GM19035 (cell line): ENCODE data around the gene PLPPR3.

Experiments
- ATAC-seq: cut with Tn5 transposase; IDR thresholded peaks from one replicate; pipeline ENCODE4 v1.9.1; 2021; ENCODE audit not compliant: unreplicated experiment

The PLPPR3 gene

DNA sequence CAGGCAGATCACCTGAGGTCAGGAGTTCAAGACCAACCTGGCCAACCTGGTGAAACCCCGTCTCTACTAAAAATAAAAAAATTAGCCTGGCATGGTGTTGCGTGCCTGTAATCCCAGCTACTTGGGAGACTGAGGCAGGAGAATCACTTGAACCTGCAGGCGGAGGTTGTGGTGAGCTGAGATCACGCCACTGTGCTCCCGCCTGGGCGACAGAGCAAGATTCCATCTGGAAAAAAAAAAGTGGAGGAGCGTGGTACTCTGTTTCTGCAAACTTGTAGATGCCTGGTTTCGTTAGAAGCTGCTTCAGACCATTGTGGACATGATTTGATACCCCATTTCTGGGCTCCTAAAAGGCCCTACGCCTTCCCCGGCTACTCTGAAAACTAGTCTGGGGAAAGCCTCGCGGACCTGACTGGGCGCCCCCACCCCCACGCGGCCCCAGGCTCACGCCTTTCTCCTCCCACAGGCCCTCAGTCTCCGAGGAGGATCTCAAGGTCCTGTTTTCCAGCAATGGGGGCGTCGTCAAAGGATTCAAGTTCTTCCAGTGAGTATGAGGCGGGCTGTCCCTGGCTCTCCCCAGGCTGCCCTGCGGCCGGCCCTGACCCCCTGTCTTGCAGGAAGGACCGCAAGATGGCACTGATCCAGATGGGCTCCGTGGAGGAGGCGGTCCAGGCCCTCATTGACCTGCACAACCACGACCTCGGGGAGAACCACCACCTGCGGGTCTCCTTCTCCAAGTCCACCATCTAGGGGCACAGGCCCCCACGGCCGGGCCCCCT is 11.5 kb downstream of the PLPPR3 start:
- no peak for ATAC-seq

DNA sequence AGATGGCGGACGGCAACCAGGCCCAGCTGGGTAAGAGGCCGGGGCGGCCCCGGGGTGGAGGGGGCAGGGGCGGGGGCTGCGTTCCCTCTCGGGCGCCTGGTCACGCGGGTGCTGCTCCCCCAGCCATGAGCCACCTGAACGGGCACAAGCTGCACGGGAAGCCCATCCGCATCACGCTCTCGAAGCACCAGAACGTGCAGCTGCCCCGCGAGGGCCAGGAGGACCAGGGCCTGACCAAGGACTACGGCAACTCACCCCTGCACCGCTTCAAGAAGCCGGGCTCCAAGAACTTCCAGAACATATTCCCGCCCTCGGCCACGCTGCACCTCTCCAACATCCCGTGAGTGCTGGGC is 13.4 kb downstream of the PLPPR3 start:
- ATAC-seq = no peak

GRCh38 chr19:807627-808422 is 13.9 kb downstream of the PLPPR3 start:
- ATAC-seq = no peak

GRCh38 chr19:806815-807421 is 14.8 kb downstream of the PLPPR3 start:
- no peak for ATAC-seq

- no peak for ATAC-seq
These were observed 15.9 kb downstream of the PLPPR3 start for GRCh38 chr19:805600-806550.

DNA sequence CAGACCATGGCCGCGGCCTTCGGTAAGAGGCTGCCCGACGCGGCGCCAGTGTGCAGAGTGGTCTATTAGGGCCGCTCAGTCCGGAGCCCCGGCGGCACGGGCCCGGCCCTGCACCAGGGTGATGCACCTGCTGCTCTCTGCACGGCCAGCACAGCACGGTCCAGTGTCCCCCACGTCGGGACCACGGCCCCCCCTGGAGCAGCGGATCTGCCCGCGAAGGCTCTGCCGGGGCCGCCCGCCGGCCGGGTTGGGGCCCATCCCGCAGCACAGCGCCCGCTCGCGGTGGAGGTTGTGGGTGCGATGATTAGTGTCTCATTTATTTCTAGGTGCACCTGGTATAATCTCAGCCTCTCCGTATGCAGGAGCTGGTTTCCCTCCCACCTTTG is 16.6 kb downstream of the PLPPR3 start:
- no peak for ATAC-seq

DNA sequence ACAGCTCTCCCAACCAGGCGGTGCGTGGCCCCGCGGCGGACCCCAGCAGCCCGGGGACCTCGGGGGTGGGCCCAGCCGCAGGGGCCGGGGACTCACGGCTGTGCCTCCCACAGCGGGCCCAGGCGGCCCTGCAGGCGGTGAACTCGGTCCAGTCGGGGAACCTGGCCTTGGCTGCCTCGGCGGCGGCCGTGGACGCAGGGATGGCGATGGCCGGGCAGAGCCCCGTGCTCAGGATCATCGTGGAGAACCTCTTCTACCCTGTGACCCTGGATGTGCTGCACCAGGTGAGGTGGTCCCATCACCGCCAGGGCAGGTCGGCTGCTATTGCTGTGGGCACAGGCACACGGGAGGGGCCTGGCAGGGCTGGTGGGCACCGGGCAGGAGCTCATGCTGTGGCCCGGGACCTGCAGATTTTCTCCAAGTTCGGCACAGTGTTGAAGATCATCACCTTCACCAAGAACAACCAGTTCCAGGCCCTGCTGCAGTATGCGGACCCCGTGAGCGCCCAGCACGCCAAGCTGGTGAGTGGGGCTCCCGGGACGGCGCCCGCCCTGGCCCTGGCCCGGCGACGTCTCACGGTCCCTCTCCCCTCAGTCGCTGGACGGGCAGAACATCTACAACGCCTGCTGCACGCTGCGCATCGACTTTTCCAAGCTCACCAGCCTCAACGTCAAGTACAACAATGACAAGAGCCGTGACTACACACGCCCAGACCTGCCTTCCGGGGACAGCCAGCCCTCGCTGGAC is 17.2 kb downstream of the PLPPR3 start:
- no peak for ATAC-seq

GRCh38 chr19:803686-804418 is 17.9 kb downstream of the PLPPR3 start:
- no peak for ATAC-seq

DNA sequence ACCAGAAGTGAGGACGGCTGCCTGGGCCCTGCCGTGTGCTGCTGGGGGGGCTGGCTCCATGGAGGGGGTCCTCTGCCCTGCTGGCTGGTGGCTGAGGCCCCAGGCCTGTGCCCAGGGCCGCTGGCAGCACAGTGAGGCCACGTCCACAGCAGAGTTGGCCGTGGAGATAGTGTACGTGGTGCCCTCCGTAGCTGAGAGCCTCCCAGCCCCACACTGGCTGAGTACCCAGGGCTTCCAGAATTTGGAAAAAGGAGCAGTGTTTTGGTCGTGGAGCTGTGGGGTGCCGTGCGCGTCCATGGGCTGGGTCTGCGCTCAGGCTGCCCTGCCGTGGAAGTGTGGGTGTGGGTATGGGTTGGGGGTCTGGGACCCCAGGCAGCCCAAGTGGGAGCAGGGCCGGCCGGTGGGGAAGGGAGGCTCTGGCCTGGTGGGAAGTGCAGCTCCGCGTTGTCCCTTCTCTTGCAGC is 18.6 kb downstream of the PLPPR3 start:
- ATAC-seq = no peak

- ATAC-seq = no peak
These were observed 19.2 kb downstream of the PLPPR3 start for GRCh38 chr19:802498-803098.

DNA sequence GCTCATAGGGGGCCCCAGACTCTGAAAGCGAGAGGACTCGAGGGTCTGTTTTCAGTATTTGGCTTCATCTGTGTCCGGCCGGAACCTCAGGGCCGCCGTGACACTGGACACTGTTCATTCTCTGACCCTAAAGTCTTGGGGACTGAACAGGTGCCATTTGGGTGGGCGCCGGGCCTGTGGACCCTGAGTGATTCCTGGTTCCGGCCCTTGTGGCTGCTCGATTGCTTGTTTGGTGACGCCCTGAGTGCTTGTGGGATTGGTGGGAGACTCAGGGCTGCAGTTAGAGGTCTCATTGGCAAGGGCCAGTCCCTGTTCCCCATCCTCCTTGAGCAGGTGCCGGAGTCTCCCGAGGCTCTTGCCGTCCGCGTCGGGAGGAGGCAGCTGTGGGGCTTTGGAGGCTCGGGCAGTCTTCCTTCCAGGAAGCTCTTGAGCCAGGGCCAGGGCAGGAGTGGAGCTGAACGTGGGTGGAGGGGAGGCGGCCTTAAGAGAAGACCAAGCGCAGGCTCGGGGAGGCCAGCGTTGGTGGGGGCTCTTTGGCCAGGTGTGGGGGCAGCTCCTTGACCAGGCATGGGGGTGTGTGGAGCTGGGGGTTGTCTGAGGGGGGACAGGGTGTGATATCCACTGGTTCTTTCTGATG is 19.8 kb downstream of the PLPPR3 start:
- ATAC-seq = no peak

DNA sequence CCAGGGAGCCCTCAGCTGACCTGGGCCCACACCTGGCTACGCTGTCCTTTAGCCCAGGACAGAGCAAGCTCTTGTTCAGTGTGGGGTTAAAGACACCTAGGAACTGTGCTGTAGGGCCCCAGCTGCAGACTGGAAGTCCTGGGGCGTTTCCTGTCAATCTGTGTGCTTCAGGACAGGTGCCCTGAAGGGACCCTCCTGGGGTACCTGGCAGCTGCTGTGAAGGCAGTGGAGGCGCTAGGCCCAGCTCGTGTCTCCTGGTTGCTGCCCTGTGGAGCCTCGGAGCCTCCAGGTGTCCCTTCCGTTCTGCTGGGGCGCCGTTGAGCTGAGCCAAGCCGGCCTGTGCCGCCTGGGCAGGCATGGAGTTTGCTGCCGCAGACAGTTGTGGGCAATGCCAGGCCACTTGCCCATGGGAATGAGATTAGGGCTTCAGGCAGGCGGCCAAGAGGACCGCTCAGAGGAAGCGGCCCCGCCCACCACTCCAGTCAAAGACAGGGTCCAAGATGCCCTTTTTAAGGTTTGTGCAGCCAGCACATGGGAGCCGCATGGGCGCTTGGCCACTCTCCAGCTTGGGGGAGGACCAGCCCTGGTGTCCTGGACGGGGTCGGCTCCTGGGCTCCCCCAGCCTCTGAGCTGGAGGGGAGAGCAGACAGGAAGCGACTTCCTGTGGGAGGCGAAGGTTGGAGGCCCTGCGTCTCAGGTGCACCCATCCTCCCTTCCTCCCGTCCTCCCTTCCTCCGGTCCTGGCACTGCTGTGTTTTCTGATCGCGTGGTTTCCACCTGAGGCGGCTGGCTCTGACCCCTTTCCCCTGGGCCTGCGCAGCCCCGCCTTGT is 20.5 kb downstream of the PLPPR3 start:
- no peak for ATAC-seq

- no peak for ATAC-seq
These were observed 21.3 kb downstream of the PLPPR3 start for GRCh38 chr19:800360-801029.

GRCh38 chr19:799076-799881 is 22.5 kb downstream of the PLPPR3 start:
- no peak for ATAC-seq

GRCh38 chr19:798415-799075 is 23.2 kb downstream of the PLPPR3 start:
- ATAC-seq = no peak
